Bronchial epithelial cell (primary cell): ENCODE measurements around the gene IPCEF1. TPM values are rescaled to one million over a fixed set of nuclear protein-coding genes. Genes with fewer than 3 reads are reported as not detected.

ENCODE experiments used
- DNase-seq: peaks from one replicate; pipeline ENCODE4 v3.0.0-alpha.2; 2010; ENCODE audit warnings: low read depth
- FAIRE-seq: peaks from 2 replicates; lab custom pipeline; 2011; peaks lifted over from hg19 to GRCh38; lab: Jason Lieb, UNC
- H3K27me3 ChIP-seq: 2 replicates; pipeline ENCODE4 v1.5.1; 2011; ENCODE audit warnings: low read length; ENCODE audit not compliant: control insufficient read depth, insufficient read depth
- H3K36me3 ChIP-seq: 2 replicates; pipeline ENCODE4 v1.5.1; 2011; ENCODE audit warnings: low read length; ENCODE audit not compliant: control insufficient read depth, insufficient read depth
- H3K4me3 ChIP-seq: 2 replicates; pipeline ENCODE4 v1.5.1; 2011; ENCODE audit warnings: mild to moderate bottlenecking, low read depth, low read length, control low read depth
- total RNA-seq: library from RNA; depleted of rRNA; stranded (reverse); fragments of >200 nt; gene quantifications from 2 replicates; pipeline ENCODE4 v1.2.1, GENCODE V29; 2014
- TF ChIP-seq, protein P1 (sequence below): IDR thresholded peaks from 2 replicates; pipeline ENCODE4 v1.5.1; 2011; ENCODE audit warnings: mild to moderate bottlenecking, moderate library complexity, low read length, control low read depth, inconsistent platforms; ENCODE audit not compliant: insufficient read depth, severe bottlenecking

Gene IPCEF1
- total RNA-seq, 1 donor from 2014 or later, result under 0.01 TPM

- no peak for DNase-seq
- H3K27me3 ChIP-seq, result no peaks in the 10 kb centered on the region
- TF ChIP-seq, protein P1, sequence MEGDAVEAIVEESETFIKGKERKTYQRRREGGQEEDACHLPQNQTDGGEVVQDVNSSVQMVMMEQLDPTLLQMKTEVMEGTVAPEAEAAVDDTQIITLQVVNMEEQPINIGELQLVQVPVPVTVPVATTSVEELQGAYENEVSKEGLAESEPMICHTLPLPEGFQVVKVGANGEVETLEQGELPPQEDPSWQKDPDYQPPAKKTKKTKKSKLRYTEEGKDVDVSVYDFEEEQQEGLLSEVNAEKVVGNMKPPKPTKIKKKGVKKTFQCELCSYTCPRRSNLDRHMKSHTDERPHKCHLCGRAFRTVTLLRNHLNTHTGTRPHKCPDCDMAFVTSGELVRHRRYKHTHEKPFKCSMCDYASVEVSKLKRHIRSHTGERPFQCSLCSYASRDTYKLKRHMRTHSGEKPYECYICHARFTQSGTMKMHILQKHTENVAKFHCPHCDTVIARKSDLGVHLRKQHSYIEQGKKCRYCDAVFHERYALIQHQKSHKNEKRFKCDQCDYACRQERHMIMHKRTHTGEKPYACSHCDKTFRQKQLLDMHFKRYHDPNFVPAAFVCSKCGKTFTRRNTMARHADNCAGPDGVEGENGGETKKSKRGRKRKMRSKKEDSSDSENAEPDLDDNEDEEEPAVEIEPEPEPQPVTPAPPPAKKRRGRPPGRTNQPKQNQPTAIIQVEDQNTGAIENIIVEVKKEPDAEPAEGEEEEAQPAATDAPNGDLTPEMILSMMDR, result no peak
- no peak overlapping the region for H3K4me3 ChIP-seq
- FAIRE-seq, result no peak
- no peaks in the 10 kb centered on the region for H3K36me3 ChIP-seq
Observed at GRCh38 chr6:154388803-154389202, 32.2 kb upstream of the IPCEF1 start.

GRCh38 chr6:154386848-154387717 lies 30.5 kb upstream of the IPCEF1 start:
- Histone ChIP-seq H3K4me3 (no peak overlapping the region), H3K36me3 (no peaks in the 10 kb centered on the region), H3K27me3 (no peaks in the 10 kb centered on the region)
- peak; percentile 92 for DNase-seq
- FAIRE-seq, result no peak
- TF ChIP-seq, protein P1, result no peak

GRCh38 chr6:154384191-154384590 lies 27.6 kb upstream of the IPCEF1 start:
- TF ChIP-seq, protein P1, result no peak
- DNase-seq (no peak), FAIRE-seq (no peak)
- H3K4me3 ChIP-seq, result no peak overlapping the region
- no peaks in the 10 kb centered on the region for H3K27me3 ChIP-seq
- H3K36me3 ChIP-seq, result no peaks in the 10 kb centered on the region

- no peaks in the 10 kb centered on the region for H3K27me3 ChIP-seq
Observed at GRCh38 chr6:154383273-154383672, 26.7 kb upstream of the IPCEF1 start.

DNA sequence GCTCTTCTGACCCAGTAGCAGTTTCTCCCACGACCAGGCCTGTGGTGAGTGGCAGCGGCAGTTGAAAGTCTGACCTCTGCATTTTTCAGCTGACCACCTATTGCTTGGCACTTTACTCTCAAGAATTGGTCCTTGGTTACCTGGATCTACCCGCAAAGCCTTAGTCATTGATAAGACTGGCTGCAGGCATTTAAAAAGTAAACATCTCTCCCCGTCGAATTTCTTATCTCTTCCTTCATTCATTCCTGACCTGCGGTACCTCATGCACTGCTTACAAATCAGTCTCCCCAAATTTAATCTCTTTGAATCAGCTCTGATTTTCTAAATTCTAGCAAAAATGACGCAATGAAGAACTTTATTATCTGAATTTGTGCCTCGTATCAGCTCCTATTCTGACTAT lies 26.1 kb upstream of the IPCEF1 start:
- TF ChIP-seq, protein P1, result no peak
- H3K27me3 ChIP-seq, result no peaks in the 10 kb centered on the region
- no peaks in the 10 kb centered on the region for H3K36me3 ChIP-seq
- no peak for FAIRE-seq
- peak; percentile 7 for DNase-seq
- no peak overlapping the region for H3K4me3 ChIP-seq

More at GRCh38 chr6:154383273-154383672, 26.7 kb upstream of the IPCEF1 start:
- H3K36me3 ChIP-seq, result no peaks in the 10 kb centered on the region
- H3K4me3 ChIP-seq, result no peak overlapping the region
- no peak for DNase-seq
- FAIRE-seq, result no peak
- TF ChIP-seq, protein P1, result no peak

DNA sequence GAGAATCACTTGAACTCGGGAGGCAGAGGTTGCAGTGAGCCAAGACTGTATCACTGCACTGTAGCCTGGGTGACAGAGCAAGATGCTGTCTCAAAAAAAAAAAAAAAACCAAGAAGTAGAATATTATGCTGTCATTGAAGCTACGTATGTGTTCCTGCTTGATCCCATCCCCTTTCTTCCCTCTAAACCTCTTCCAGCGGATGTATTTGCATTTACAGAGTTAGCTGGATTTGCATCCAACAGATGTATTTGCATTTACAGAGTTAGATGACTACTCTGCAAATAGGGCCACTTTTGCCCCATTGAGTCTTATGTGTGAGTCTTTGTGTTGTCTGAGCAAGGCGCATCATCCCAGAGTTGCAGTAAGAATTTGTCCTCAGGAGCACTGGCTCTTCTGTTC lies 24.9 kb upstream of the IPCEF1 start:
- TF ChIP-seq, protein P1, result no peak
- no peak overlapping the region for H3K4me3 ChIP-seq
- FAIRE-seq (no peak), DNase-seq (no peak)
- H3K36me3 ChIP-seq, result no peaks in the 10 kb centered on the region
- no peaks in the 10 kb centered on the region for H3K27me3 ChIP-seq
